Inflammatory macrophage treated with lipopolysaccharide for 4 hours (primary cell): ENCODE measurements around the gene POLG2.
A peak's percentile ranks its signal among the peaks of the same experiment; 100 is the strongest.
"Not testable (repeated sequence)": the region's sequence is repeated elsewhere in the genome, so short reads cannot be mapped to it uniquely, and the experiment has no call there.

ENCODE experiments used
- DNase-seq: peaks from one replicate; pipeline ENCODE4 v3.0.0-alpha.2; 2020

POLG2 gene

DNA sequence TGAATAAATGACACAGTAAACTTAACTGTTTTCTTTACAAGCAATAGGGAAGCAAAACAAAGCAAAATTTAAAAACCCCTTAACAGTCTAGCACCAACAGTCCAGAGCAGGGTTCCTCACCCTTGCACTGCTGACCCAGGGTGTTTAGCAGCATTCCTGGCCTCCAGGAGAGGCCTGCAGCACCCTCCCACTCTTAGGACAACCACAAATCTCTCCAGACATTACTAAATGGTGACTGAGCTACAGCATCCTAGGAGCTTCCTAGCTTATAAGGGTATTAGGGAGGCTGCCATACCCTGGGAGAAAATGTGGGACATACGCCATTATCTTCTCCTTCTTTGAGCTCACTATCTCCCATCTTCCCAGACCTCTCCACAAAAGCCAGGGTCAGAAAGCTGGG lies 15.9 kb downstream of the POLG2 start:
- no peak for DNase-seq

DNA sequence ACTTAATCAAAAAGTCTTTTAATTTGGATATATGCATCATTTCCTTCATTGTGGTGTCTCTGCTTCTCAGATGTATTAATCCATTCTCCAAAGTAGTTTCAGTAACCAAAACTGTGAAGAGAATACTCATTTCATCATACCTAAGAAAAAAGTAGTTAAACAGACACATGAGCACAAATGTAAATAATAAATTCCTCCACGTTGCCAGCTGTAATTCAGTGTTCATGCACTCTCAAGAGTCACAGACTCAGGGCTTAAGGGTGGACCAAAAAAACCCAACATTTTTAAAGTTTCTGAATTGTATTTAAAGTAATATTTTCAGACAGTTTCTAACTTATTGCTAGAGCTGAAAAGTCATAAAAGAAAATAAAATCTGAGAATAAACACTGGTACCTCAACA lies 19.0 kb downstream of the POLG2 start:
- no peak for DNase-seq

DNA sequence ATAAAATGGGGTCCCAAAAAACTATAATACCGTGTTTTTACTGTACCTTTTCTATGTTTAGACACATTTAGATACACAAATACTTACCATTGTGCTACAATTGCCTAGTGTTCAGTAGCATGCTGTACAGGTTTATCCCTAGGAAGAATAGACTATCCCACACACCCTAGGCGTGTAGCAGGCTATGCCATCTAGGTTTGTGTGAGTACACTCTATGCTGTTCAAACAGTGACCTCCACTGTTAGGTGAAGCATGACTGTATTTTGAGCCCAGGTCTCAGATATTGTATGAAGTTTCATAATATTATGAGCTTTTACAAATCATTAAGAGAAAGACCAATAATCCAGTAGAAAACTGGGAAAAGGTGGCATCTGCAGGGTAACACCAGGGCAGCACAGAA lies 24.3 kb downstream of the POLG2 start:
- no peak for DNase-seq

DNA sequence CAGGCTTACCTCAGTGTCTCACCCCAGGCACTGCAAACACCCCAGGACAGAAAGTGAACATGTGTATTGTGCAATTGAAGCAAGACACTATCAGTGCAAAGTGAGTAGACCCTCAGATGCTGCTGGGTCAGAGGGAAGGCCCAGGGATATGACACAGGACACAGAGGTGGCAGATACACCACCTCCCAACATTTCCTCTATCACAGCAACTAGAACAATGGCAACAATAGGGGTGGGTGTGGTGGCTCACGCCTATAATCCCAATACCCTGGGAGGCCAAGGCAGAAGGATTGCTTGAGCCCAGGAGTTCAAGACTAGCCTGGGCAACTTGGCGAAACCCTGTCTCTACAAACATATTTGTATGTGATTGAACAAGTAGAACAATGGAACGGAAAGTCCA lies 25.4 kb downstream of the POLG2 start:
- no peak for DNase-seq

DNA sequence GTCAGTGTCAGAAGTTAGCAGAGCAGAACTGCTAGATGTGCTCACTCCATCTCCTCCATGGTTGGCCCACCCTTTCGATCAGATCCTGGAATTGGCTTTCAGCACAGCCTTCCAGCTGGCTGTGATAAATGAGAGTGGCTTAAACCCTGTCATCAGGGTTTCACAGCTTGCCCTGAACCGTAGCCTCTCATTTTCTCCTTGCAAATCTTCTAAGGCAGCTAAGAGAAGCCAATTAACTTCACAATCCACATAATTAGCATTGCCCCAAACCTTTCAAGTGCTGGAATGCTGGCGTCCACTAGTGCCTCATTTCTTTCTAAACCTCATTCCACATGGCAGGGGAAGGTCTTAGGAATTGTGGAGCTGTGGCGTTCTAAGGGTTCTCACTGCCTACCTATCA lies 26.2 kb downstream of the POLG2 start:
- no peak for DNase-seq

DNA sequence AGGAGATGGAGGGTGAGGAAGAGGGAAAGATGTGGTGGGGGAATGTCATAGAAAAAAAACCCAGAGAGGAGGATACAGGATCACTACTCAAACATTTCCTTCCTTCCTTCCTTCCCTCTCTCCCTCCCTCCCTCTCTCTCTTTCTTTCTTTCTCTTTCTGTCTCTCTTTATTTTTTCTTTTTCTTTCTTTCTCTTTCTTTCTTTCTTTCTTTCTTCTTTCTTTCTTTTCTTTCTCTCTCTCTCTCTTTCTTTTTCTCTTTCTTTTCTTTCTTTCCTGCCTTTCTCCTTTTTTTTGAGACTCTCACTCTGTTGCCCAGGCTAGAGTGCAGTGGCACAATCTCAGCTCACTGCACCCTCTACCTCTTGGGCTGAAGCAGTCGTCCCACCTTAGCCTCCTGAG lies 30.0 kb downstream of the POLG2 start:
- DNase-seq = not testable (repeated sequence)

DNA sequence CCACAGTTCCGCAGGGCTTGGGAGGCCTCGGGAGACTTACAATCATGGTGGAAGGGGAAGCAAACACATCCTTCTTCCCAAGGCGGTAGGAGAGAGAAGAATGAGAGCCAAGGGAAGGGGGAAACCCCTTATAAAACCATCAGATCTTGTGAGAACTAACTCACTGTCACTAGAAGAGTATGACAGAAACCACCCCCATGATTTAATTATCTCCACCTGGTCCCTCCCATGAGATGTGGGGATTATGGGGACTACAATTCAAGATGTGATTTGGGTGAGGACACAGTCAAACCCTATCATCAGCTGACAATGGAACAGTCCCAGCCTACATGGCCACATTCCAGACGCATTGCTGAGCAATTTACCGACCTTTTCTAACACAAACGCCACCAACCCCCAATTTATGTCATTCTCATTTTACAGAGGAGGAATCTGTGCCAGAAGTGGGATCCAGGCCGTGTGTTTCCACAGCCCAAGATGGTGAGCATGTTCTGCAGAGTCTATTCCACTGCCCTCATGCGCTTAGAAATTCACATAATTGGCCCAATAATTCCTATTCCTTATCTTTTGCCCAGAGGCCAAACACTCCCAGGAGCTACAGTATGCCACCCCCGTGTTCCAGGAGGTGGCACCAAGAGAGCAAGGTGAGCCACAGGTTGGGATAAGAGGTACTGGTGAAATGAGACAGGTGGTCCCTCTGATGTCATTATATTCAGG lies 30.7 kb downstream of the POLG2 start:
- no peak for DNase-seq

DNA sequence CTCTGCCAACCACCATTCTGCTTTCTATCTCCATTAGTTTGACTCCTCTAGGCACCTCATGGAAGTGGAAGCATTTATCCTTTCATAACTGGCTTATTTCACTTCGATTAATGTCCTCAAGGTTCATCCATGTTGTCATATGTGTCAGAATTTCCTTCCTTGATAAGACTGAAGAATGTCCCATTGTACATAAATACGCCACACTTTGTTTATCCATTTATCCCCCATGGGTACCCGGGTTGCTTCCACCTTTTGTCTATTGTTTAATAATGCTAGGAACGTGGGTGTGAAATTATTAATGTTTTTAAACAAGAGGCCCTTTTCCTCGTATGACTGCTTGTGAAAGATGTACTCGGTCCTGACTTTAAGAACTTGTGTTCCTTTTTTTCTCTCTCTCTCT lies 35.1 kb downstream of the POLG2 start:
- no peak for DNase-seq

DNA sequence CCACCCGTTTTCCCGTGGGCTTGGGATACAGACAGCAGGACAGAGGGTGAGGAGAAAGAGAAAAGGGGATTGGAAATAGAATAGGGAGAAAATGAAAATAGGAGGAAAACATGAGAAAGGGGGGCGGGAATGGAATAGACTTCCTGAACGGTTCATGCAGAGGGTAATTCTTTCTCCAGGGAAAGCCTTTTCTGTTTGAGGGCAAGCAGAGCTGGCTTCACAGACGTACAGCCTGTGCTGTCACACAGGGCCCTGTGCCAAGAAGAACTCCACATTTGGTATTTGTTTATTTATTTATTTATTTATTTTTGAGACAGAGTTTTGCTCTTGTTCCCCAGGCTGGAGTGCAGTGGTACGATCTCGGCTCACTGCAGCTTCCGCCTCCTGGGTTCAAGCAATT lies 35.9 kb downstream of the POLG2 start:
- no peak for DNase-seq

DNA sequence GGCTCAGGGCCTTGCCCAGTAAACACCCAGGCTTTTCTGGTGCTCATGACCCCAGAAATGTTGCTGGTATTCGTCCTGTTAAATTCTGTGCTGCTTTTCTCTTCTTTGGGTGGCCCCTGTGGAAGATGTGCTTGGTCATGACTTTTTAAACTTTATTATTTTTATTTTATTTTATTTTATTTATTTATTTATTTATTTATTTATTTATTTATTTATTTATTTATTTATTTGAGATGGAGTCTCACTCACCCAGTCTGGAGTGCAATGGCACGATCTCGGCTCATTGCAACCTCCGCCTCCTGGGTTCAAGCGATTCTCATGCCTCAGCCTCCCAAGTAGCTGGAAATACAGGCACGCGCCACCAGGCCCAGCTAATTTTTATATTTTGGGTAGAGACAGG lies 37.0 kb downstream of the POLG2 start:
- not testable (repeated sequence) for DNase-seq

DNA sequence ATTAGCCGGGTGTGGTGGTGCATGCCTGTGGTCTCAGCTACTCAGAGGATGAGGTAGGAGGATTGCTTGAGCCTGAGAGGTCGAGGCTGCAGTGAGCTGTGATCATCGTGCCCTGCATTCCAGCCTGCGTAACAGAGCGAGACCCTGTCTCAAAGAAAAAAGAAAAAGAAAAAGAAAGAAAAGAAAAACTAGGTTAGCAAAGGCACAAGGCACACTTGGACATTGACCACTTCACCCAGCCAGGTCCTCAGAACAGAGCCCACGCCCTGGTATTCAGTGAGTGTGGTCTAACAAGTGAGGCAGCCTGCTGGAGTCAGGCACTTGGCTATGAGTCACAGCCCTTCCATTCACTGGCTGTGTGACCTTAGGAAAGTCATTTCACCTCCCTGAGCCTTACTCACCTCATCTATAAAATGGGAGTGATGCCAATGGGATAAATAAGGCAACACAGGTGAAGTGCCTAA lies 37.5 kb downstream of the POLG2 start:
- DNase-seq = no peak

DNA sequence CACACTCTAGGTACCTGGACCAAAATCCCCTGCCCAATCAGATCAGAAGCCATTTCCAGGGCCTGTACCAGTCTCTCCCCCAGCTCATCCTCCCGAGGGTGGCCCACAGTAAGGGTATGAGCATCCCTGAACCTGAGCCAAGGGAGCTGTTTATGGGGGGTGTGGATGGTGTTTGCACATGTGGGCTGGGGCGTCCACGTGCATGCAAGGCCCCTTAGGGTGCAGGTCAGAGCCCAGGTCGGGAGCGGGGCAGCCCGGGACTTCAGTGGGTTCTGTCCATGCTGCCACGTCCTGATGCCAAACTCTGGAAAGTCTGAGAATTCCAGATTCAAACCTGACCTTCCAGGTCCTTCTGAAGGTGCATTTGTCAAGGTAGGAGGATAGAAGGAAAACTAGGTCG lies 38.1 kb downstream of the POLG2 start:
- no peak for DNase-seq

DNA sequence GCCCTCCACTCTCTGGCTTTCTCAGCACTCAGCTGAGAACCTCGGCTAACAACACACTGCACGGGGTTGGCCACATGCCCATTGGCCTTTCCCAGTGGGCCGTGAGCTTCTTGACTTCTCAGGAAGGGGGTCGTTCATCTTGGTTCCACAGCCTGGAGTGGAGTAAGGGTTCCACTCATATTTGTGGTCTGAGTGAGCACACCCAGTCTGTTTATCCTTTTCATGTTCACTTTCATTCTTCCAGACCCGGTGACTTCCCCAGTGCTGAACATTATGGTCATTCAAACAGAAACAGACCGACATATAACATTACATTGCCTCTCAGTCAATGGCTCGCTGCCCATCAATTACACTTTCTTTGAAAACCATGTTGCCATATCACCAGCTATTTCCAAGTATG lies 39.7 kb downstream of the POLG2 start:
- DNase-seq = peak; percentile 25

DNA sequence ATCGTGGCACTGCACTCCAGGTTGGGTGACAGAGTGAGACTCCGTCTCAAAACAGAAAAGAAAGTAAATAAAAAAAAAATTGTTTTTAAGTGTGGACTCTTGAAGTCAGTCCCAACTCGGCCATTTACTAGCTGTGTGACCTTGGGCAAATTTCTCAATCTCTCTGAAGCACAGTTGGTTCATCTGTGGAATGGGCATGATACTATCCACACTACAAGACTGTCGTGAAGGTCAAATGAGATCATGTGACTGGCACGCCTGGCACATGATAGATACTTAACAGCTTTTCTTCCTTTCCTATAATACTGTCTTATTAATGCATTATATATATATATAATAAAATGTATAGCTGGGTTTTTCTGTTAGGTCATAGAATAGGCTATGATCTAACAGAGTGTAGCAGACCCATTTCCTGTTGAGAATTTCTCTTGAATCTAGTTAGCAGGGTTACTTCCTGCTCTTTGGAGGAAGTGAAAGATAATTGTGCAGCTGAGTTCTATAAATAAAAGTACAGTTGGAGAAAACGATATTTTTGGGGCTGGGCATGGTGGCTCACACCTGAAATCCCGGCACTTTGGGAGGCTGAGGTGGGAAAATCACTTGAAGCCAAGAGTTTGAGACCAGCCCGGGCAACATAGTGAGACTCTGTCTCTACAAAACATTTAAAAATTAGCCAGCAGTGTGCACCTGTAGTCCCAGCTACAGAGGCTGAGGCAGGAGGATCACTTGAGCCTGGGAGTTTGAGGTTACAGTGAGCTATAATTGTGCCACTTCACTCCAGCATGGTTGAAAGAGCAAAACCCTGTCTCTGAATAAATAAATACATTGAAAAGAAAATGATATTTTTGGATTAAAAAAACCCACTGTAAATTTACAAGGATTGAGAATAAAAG lies 40.6 kb downstream of the POLG2 start:
- peak; percentile 84 for DNase-seq

DNA sequence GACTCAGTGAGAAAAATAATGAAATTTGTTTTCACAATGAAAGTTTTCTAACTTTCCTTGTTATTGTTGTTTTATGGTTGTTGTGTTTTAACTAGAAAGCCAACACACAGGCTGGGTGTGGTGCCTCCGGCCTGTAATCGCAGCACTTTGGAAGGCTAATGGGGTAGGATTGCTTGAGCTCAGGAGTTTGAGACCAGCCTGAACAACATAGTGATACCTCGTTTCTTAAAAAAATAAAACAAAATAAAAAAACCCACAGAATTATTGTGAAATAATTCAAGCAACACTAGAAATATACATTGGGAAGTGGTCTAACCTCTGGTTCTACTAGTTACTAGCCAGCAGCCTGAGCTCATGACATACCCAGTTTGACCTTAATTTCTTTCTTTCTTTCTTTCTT lies 47.3 kb downstream of the POLG2 start:
- DNase-seq = peak; percentile 55

DNA sequence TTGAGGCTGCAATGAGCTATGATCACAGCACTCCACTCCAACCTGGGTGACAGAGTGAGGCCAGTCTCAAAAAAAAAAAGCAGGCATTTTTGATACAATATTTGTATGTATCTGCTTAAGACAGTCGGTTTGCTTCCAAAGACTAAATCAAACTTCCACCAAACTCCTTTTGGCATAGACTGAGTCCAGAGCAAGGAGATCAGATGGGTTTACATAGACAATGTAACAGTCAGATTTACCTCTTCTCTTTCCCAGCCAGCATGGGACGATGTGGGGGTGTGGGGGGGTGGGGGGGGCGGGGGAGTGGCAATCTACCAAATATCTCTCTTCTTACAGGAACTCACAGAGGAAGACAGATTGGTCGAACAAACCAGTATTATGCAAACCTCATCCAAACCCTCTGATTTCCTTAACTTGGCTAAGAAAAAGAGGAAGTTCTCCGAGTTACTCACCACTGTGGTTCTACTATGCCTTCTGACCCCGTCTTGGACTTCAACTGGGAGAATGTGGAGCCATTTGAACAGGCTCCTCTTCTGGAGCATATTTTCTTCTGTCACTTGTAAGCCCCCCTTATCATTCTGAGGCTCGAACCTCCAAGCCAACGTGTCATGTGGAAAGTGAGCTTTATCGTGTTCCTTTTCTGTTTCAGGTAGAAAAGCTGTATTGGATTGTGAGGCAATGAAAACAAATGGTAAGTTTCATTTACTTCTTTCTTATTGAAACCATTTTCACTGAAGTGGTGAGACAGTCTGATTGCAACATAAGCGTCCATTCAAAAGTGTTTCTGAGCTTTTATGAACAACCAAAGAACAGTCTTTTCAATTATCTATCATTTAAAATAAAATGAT lies 48.0 kb downstream of the POLG2 start, which contains the start of gene MILR1:
Gene MILR1 (plus strand): TSS at position 451 of the 848 bp plus-strand sequence. CDS start 54 bp downstream, at position 505.
- DNase-seq = peak; percentile 99

DNA sequence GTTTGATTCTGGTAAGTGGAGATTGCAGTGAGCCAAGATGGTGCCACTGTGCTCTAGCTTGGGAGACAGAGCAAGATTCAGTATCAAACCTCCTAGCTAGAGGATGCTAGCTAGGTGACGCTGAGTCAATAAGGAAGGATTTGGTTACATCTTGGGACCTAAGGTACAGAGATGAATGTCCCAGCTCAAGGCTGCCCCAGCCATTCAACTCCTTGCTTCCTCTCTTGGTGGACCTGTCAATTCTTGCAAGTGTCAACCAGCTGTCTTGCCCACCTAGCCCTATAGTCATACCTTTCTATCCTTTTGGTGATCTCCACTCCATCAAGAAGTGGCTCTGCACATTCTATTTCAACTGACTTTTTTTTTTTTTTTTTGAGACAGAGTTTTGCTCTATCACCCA lies 49.3 kb downstream of the POLG2 start:
- DNase-seq = no peak

DNA sequence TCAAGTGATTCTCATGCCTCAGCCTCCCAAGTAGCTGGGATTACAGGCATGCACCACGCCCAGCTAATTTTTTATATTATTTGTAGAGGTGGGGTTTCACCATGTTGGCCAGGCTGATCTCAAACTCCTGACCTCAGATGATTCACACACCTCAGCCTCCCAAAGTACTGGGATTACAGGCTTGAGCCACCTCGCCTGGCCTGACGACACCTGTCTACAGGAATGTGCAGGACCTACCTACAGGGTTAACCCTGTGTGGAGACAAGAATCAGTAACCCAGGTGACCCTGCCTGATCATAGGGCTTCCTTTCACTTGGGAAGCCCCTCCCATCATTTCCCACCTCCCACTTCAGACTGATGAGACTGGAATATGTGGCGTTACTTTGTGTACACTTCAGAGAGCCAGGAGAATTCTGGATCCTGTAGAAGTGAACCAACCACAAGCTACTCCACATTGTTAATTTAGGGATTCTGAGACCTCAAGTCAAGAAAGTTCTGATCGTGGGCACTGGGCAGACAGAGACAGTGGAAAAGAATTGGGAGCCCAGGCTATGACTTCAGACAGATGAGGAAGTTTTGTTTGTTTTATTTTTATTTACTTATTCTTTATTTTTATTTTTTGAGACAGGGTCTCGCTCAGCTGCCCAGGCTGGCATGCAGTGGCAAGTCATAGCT lies 53.6 kb downstream of the POLG2 start:
- no peak for DNase-seq

DNA sequence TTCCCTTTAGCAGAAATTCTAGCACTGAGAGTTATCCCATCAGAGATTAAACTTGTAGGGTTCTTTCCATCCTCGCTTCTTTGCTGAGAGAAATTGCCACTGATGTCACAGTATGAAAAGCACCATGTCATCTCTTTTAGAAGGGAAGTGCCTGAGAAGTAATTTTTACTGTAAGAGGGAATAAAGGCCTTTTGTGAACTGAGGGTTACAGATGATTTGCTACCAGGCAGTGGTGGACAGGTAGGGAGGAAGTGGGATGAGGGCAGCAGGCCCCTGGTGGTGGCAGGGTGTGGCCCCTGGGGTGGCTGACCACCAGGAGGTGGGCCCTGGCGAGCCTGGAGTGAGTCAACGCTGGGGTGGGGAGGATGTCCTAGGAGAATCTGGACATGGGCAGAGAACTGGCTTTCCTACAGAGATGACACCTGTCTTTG lies 54.3 kb downstream of the POLG2 start:
- DNase-seq = no peak

DNA sequence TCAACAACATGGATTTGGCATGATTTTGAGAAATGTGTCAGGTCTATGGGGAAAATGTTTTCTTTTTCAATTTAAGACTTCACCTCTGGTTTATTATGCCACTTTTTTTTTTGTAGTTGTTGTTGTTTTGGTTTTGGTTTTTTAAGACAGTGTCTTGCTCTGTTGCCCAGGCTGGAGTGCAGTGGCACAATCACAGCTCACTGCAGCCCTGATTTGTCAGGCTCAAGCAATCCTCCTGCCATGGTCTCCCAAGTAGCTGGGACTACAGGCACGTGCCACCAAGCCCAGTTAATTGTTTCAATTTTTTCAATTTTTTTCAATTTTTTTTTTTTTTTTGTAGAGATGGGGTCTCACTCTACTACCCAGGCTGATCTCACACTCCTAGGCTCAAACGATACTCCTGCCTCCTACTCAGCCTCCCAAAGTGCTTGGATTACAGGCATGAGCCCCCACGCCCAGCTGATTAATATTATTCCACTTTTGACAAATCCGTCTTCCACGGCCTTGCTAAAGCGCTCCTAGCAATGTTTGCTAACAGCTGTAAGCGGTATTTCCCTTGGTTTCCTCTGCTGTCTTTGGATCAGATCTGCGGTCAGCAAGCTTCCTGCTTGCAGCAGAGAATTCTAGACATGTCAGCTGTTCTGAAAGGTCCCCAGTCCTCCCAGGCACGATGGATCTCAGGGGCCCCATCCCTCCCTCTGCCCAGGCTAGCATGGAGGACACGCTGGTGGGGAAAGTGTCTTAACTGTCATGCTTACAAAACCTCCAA lies 54.9 kb downstream of the POLG2 start:
- peak; percentile 97 for DNase-seq

DNA sequence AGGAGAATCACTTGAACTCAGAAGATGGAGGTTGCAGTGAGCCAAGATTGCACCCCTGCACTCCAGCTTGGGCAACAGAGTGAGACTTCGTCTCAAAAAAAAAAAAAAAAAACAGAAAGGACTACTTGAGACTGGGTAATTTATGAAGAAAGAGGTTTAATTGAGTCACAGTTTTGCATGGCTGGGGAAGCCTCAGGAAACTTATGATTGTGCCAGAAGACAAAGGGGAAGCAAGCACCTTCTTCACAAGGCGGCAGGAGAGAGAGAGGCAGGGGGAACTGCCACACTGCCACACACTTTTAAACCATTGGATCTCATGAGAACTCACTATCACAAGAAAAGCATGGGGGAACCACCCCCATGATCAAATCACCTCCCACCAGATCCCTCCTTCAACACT lies 56.9 kb downstream of the POLG2 start:
- DNase-seq = peak; percentile 66

DNA sequence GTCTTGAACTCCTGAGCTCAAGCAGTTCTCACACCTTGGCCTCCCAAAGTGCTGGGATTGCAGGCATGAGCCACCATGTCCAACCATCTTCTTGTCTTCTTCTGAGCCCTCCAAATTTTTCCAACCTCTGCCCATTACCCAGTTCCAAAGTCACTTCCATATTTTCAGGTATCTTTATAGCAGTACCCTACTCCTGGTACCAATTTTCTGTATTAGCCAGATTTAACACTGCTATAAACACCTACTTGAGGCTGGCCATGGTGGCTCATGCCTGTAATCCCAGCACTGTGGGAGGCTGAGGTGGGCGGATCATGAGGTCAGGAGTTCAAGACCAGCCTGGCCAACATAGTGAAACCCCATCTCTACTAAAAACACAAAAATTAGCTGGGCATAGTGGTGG lies 57.3 kb downstream of the POLG2 start:
- not testable (repeated sequence) for DNase-seq
